ENCODE data around the gene CCT6B. TPM values are rescaled to one million over a fixed set of nuclear protein-coding genes. Genes with fewer than 3 reads are reported as not detected.

The CCT6B gene
- total and polyA plus RNA-seq, 2 of the 13 experiments (the other 11 are each of a cell fraction or from before 2014, with no cell fraction given): 0.41 to 1.4 TPM

DNA sequence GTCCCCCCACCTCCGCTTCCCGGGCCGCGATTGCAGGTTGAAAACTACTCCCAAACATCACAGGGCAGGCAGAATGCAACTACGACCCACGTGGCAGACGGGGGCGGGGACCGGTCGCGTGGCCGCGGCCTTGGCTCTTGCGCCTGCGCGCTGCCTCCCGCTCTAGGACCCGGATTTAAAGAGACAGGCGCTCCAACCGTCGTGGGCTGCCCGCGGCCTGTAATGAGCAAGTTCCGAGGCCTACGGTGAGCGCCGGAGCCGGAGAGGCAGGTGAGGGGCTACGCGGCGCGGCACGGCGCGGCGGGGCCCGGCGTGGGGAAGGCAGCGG, 19.1 kb upstream of the CCT6B start, which contains the start of gene LIG3 (continued):
- TF ChIP-seq, protein P1, sequence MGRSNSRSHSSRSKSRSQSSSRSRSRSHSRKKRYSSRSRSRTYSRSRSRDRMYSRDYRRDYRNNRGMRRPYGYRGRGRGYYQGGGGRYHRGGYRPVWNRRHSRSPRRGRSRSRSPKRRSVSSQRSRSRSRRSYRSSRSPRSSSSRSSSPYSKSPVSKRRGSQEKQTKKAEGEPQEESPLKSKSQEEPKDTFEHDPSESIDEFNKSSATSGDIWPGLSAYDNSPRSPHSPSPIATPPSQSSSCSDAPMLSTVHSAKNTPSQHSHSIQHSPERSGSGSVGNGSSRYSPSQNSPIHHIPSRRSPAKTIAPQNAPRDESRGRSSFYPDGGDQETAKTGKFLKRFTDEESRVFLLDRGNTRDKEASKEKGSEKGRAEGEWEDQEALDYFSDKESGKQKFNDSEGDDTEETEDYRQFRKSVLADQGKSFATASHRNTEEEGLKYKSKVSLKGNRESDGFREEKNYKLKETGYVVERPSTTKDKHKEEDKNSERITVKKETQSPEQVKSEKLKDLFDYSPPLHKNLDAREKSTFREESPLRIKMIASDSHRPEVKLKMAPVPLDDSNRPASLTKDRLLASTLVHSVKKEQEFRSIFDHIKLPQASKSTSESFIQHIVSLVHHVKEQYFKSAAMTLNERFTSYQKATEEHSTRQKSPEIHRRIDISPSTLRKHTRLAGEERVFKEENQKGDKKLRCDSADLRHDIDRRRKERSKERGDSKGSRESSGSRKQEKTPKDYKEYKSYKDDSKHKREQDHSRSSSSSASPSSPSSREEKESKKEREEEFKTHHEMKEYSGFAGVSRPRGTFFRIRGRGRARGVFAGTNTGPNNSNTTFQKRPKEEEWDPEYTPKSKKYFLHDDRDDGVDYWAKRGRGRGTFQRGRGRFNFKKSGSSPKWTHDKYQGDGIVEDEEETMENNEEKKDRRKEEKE (IDR thresholded peaks at IDR 0.05): no peak
- TF ChIP-seq ZNF230 (CRISPR knock-in tag; IDR thresholded peaks at IDR 0.05) (no peak), HOXD1 (CRISPR knock-in tag; IDR thresholded peaks at IDR 0.05) (no peak), KAT2B (IDR thresholded peaks at IDR 0.05; ENCODE audit: borderline replicate concordance, low read depth, low read length) (no peak), ZNF501 (CRISPR knock-in tag; IDR thresholded peaks at IDR 0.05) (peak; percentile 59; the same call in 1 of the 2 replicates), FOXA1 (IDR thresholded peaks at IDR 0.05) (no peak), FOXA1 (CRISPR knock-in tag; IDR thresholded peaks at IDR 0.05) (no peak; the same call in 1 of the 2 replicates), ZFYVE20 (CRISPR knock-in tag; IDR thresholded peaks at IDR 0.05; ENCODE audit: borderline replicate concordance, low read depth) (no peak), ZNF749 (CRISPR knock-in tag; IDR thresholded peaks at IDR 0.05; ENCODE audit: borderline replicate concordance) (peak; percentile 72; the same call in 1 of the 2 replicates), ZNF782 (CRISPR knock-in tag; IDR thresholded peaks at IDR 0.05; ENCODE audit: borderline replicate concordance) (no peak), EED (CRISPR knock-in tag; IDR thresholded peaks at IDR 0.05) (no peak), ZNF292 (CRISPR knock-in tag; IDR thresholded peaks at IDR 0.05; ENCODE audit: borderline replicate concordance, low read depth) (peak; percentile 23; the same call in 1 of the 2 replicates), ZFP90 (CRISPR knock-in tag; IDR thresholded peaks at IDR 0.05; ENCODE audit: borderline replicate concordance) (no peak), KDM2A (CRISPR knock-in tag; IDR thresholded peaks at IDR 0.05; ENCODE audit: borderline replicate concordance, low read depth) (peak; percentile 62), GZF1 (CRISPR knock-in tag; IDR thresholded peaks at IDR 0.05) (no peak), ZMYM4 (CRISPR knock-in tag; IDR thresholded peaks at IDR 0.05) (peak; percentile 62; the same call in 1 of the 2 replicates), ZFAT (CRISPR knock-in tag; conservative IDR thresholded peaks at IDR 0.05) (no peak), XRCC5 (optimal IDR thresholded peaks at IDR 0.05; ENCODE audit: low read length) (no peak), RBM22 (optimal IDR thresholded peaks at IDR 0.05; ENCODE audit: low read length) (no peak), SCMH1 (CRISPR knock-in tag; IDR thresholded peaks at IDR 0.05; ENCODE audit: borderline replicate concordance) (no peak), MED13 (CRISPR knock-in tag; IDR thresholded peaks at IDR 0.05) (0 out of 2 replicates have a peak, but pooled peaks have one; percentile 26), FOSL1 (CRISPR knock-in tag; IDR thresholded peaks at IDR 0.05; ENCODE audit: borderline replicate concordance) (no peak), ZNF598 (CRISPR knock-in tag; IDR thresholded peaks at IDR 0.05; ENCODE audit: borderline replicate concordance) (no peak)
- TF ChIP-seq, protein P2, sequence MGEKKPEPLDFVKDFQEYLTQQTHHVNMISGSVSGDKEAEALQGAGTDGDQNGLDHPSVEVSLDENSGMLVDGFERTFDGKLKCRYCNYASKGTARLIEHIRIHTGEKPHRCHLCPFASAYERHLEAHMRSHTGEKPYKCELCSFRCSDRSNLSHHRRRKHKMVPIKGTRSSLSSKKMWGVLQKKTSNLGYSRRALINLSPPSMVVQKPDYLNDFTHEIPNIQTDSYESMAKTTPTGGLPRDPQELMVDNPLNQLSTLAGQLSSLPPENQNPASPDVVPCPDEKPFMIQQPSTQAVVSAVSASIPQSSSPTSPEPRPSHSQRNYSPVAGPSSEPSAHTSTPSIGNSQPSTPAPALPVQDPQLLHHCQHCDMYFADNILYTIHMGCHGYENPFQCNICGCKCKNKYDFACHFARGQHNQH (CRISPR knock-in tag; IDR thresholded peaks at IDR 0.05): no peak
- TF ChIP-seq, protein P3, sequence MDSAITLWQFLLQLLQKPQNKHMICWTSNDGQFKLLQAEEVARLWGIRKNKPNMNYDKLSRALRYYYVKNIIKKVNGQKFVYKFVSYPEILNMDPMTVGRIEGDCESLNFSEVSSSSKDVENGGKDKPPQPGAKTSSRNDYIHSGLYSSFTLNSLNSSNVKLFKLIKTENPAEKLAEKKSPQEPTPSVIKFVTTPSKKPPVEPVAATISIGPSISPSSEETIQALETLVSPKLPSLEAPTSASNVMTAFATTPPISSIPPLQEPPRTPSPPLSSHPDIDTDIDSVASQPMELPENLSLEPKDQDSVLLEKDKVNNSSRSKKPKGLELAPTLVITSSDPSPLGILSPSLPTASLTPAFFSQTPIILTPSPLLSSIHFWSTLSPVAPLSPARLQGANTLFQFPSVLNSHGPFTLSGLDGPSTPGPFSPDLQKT (CRISPR knock-in tag; IDR thresholded peaks at IDR 0.05; ENCODE audit: borderline replicate concordance): no peak
- TF ChIP-seq, protein P4, sequence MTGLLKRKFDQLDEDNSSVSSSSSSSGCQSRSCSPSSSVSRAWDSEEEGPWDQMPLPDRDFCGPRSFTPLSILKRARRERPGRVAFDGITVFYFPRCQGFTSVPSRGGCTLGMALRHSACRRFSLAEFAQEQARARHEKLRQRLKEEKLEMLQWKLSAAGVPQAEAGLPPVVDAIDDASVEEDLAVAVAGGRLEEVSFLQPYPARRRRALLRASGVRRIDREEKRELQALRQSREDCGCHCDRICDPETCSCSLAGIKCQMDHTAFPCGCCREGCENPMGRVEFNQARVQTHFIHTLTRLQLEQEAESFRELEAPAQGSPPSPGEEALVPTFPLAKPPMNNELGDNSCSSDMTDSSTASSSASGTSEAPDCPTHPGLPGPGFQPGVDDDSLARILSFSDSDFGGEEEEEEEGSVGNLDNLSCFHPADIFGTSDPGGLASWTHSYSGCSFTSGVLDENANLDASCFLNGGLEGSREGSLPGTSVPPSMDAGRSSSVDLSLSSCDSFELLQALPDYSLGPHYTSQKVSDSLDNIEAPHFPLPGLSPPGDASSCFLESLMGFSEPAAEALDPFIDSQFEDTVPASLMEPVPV (CRISPR knock-in tag; IDR thresholded peaks at IDR 0.05): 0 out of 2 replicates have a peak, but pooled peaks have one; percentile 51
